Keratinocyte (primary cell): ENCODE measurements around the gene TMOD4.
A peak's percentile ranks its signal among the peaks of the same experiment; 100 is the strongest.

ENCODE experiments used
- EZH2 ChIP-seq: IDR thresholded peaks from one replicate; pipeline ENCODE4 v1.6.1; 2012; ENCODE audit warnings: inconsistent platforms, mild to moderate bottlenecking, low read length, moderate library complexity
- TF ChIP-seq, protein P1 (sequence below), 3 experiments: IDR thresholded peaks in 1 of 3; conservative IDR thresholded peaks in 1 of 3; optimal IDR thresholded peaks in 1 of 3; 2 replicates in 2 of 3; 3 replicates in 1 of 3; pipeline versions ENCODE3 to v1.5.1; 2011; ENCODE audit warnings: low read length in 3 of 3, mild to moderate bottlenecking in 3 of 3, moderate library complexity in 2 of 3, control low read depth in 1 of 3, inconsistent platforms in 1 of 3; ENCODE audit not compliant: insufficient read depth in 2 of 3; ENCODE audit errors: extremely low read depth in 1 of 3

DNA sequence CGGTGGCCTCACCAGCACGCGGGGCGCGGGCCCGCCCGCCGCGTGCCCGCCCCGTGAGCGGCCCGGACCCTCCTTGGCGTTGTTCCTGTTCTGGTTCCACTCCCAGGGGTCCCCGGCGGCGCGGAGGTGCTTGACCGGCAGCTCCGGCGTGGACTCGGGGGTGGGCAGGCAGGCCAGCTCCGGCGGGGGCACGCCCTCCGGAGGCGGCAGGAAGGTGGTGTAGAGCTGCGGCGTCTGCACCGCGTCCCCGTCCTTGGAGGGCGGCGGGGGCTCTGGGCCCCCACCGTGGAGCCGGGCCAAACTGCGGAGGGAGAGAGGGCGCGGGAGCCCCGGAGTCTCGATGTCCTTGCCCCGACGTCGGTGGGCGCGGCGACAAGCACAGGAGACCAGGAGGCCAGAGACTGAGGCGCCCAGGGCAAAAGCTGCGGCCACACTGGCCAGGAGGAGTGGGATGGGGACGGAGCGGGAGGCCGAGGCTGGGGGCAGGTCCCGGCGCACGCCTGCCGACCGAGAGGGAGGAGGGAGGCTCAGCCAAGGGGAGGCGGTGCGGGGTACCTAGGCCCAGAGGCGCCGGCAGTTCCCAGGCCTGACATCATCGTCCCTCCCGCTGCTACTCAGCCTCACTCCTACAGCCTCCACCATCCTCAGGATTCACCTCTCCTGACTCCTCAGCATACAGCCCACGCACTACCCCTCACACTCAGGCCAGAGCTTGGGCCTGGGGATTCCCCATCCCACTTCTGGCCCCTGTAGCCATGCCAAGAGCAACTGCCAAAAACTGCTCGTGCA, 42.6 kb downstream of the TMOD4 start:
- TF ChIP-seq, protein P1, sequence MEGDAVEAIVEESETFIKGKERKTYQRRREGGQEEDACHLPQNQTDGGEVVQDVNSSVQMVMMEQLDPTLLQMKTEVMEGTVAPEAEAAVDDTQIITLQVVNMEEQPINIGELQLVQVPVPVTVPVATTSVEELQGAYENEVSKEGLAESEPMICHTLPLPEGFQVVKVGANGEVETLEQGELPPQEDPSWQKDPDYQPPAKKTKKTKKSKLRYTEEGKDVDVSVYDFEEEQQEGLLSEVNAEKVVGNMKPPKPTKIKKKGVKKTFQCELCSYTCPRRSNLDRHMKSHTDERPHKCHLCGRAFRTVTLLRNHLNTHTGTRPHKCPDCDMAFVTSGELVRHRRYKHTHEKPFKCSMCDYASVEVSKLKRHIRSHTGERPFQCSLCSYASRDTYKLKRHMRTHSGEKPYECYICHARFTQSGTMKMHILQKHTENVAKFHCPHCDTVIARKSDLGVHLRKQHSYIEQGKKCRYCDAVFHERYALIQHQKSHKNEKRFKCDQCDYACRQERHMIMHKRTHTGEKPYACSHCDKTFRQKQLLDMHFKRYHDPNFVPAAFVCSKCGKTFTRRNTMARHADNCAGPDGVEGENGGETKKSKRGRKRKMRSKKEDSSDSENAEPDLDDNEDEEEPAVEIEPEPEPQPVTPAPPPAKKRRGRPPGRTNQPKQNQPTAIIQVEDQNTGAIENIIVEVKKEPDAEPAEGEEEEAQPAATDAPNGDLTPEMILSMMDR (optimal IDR thresholded peaks at IDR 0.05 in 1 of 3, IDR thresholded peaks at IDR 0.05 in 1 of 3, conservative IDR thresholded peaks at IDR 0.05 in 1 of 3; ENCODE audit: extremely low read depth in 1 of 3, insufficient read depth in 2 of 3, low read length in 3 of 3), result no peak
- TF ChIP-seq EZH2, result peak; percentile 79
